NCI-H82 (cell line): ENCODE measurements around the gene BARX2.

Source experiments
- DNase-seq: peaks from one replicate; lab custom pipeline; 2025; lab: John Stamatoyannopoulos, UW

The BARX2 gene

GRCh38 chr11:129402206-129403171 lies 26.8 kb downstream of the BARX2 start:
- no peak for DNase-seq

GRCh38 chr11:129404731-129405130 lies 29.1 kb downstream of the BARX2 start:
- no peak for DNase-seq

- no peak for DNase-seq
Measured at GRCh38 chr11:129408865-129409444, 33.3 kb downstream of the BARX2 start.

GRCh38 chr11:129410395-129410960 lies 34.8 kb downstream of the BARX2 start:
- DNase-seq: no peak

GRCh38 chr11:129412494-129412893 lies 36.8 kb downstream of the BARX2 start:
- DNase-seq: no peak

GRCh38 chr11:129414144-129414872 lies 38.7 kb downstream of the BARX2 start:
- no peak for DNase-seq

GRCh38 chr11:129416080-129416820 lies 40.6 kb downstream of the BARX2 start:
- no peak for DNase-seq

GRCh38 chr11:129417458-129417857 lies 41.8 kb downstream of the BARX2 start:
- DNase-seq: no peak

GRCh38 chr11:129418039-129418438 lies 42.4 kb downstream of the BARX2 start:
- no peak for DNase-seq

- DNase-seq: no peak
Measured at GRCh38 chr11:129419386-129419785, 43.7 kb downstream of the BARX2 start.

- DNase-seq: no peak
Measured at GRCh38 chr11:129423426-129423825, 47.8 kb downstream of the BARX2 start.

GRCh38 chr11:129425214-129425613 lies 49.6 kb downstream of the BARX2 start:
- DNase-seq: no peak

GRCh38 chr11:129426038-129426437 lies 50.4 kb downstream of the BARX2 start:
- DNase-seq: no peak

GRCh38 chr11:129426776-129427175 lies 51.1 kb downstream of the BARX2 start:
- peak; percentile 1 for DNase-seq

- DNase-seq: no peak
Measured at GRCh38 chr11:129427376-129427775, 51.7 kb downstream of the BARX2 start.

GRCh38 chr11:129427816-129428406 lies 52.3 kb downstream of the BARX2 start:
- DNase-seq: no peak

GRCh38 chr11:129428557-129428956 lies 52.9 kb downstream of the BARX2 start:
- no peak for DNase-seq

- no peak for DNase-seq
Measured at GRCh38 chr11:129434641-129435498, 59.2 kb downstream of the BARX2 start.

- no peak for DNase-seq
Measured at GRCh38 chr11:129435499-129436245, 60.0 kb downstream of the BARX2 start.

GRCh38 chr11:129436573-129436972 lies 60.9 kb downstream of the BARX2 start:
- DNase-seq: no peak
